B cell (primary cell): ENCODE measurements around the gene CYTL1. TPM values are rescaled to one million over a fixed set of nuclear protein-coding genes. Genes with fewer than 3 reads are reported as not detected.

ENCODE experiments used
- ATAC-seq: fragments of 200-7000 bp; cut with Tn5 transposase; one replicate; pipeline ENCODE4 v1.10.0; 2021; ENCODE audit warnings: low read depth, mild to moderate bottlenecking, moderate number of reproducible peaks, moderate library complexity
- CTCF ChIA-PET: fragments of 350-600 bp; sonication (Branson Sonifier 250); formaldehyde crosslinking; loops from one replicate; lab custom pipeline; 2021; ENCODE audit warnings: antibody characterized with exemption, inconsistent platforms; lab: Charles Lee
- POLR2A ChIA-PET: fragments of 350-600 bp; sonication (Branson Sonifier 250); formaldehyde crosslinking; loops from one replicate; lab custom pipeline; 2021; ENCODE audit warnings: antibody characterized with exemption; lab: Charles Lee
- DNase-seq: peaks from one replicate; pipeline ENCODE4 v3.0.0; 2013
- H2AFZ ChIP-seq: 2 replicates; pipeline ENCODE4 v1.6.1; 2012; ENCODE audit warnings: mild to moderate bottlenecking, low read depth, low read length; ENCODE audit not compliant: insufficient read depth, poor library complexity, severe bottlenecking
- H3K27ac ChIP-seq, 2 donors: 1 replicate in 1 of 2; 2 replicates in 1 of 2; pipeline ENCODE4 v1.5.1; 2012 to 2013; ENCODE audit warnings: low read length in 2 of 2, mild to moderate bottlenecking in 2 of 2, moderate library complexity in 1 of 2
- H3K27me3 ChIP-seq, 4 experiments: fragments of 200-600 bp in 1 of 4; sonication (generic) in 1 of 4; replicated peaks in 1 of 4; 1 replicate in 2 of 4; 2 replicates in 2 of 4; pipeline versions ENCODE4 v1.6.1 to v1.7.0; 2013 to 2016; ENCODE audit warnings: low read length in 3 of 4, mild to moderate bottlenecking in 2 of 4, mixed read lengths in 1 of 4, moderate library complexity in 1 of 4; ENCODE audit not compliant: insufficient read depth in 4 of 4, control insufficient read depth in 3 of 4; ENCODE audit errors: control extremely low read depth in 1 of 4
- H3K36me3 ChIP-seq, 2 experiments: replicated peaks in 1 of 2; 1 replicate in 1 of 2; 2 replicates in 1 of 2; pipeline versions ENCODE4 v1.6.1 to v1.7.1; 2013; ENCODE audit warnings: low read length in 1 of 2; ENCODE audit not compliant: insufficient read depth in 2 of 2, control insufficient read depth in 1 of 2; ENCODE audit errors: control extremely low read depth in 1 of 2, extremely low read depth in 1 of 2
- H3K4me1 ChIP-seq, 2 donors: fragments of 200-600 bp in 1 of 2; sonication (generic) in 1 of 2; 1 replicate in 1 of 2; 2 replicates in 1 of 2; pipeline versions ENCODE4 v1.5.1 to v1.6.1; 2013 to 2017; ENCODE audit warnings: low read length in 2 of 2; ENCODE audit not compliant: control insufficient read depth in 2 of 2, insufficient read depth in 2 of 2
- H3K4me2 ChIP-seq: replicated peaks from 2 replicates; pipeline ENCODE3; 2012; ENCODE audit warnings: mild to moderate bottlenecking, low read depth, low read length; ENCODE audit not compliant: poor library complexity, severe bottlenecking
- H3K4me3 ChIP-seq, 5 experiments: fragments of 200-600 bp in 1 of 5; sonication (generic) in 1 of 5; 1 replicate in 3 of 5; 2 replicates in 2 of 5; pipeline versions ENCODE4 v1.5.1 to v1.7.0; 2011 to 2016; ENCODE audit warnings: low read length in 4 of 5, mild to moderate bottlenecking in 4 of 5, low read depth in 2 of 5, control low read depth in 1 of 5, moderate library complexity in 1 of 5; ENCODE audit not compliant: insufficient read depth in 1 of 5; ENCODE audit errors: control extremely low read depth in 1 of 5, extremely low read depth in 1 of 5
- H3K79me2 ChIP-seq: fragments of 200-600 bp; sonication (generic); one replicate; pipeline ENCODE4 v1.6.0; 2016; ENCODE audit warnings: low read length; ENCODE audit not compliant: control insufficient read depth, insufficient read depth
- H3K9ac ChIP-seq: fragments of 200-600 bp; sonication (generic); 2 replicates; pipeline ENCODE4 v1.6.1; 2017; ENCODE audit warnings: mild to moderate bottlenecking, low read length, moderate library complexity
- H3K9me3 ChIP-seq, 3 donors: one replicate each; pipeline versions ENCODE4 v1.6.1 to v1.7.1; 2013; ENCODE audit warnings: low read length in 2 of 3; ENCODE audit not compliant: control insufficient read depth in 2 of 3, insufficient read depth in 1 of 3; ENCODE audit errors: control extremely low read depth in 1 of 3
- H4K20me1 ChIP-seq: 2 replicates; pipeline ENCODE4 v1.6.0; 2012; ENCODE audit warnings: mild to moderate bottlenecking, low read length; ENCODE audit not compliant: insufficient read depth, control insufficient read depth, poor library complexity, severe bottlenecking
- H3K27ac Mint-ChIP-seq: one replicate; pipeline ENCODE4 v1.8.0; 2021; ENCODE audit warnings: mixed read lengths
- H3K27me3 Mint-ChIP-seq: one replicate; pipeline ENCODE4 v1.8.0; 2021; ENCODE audit warnings: mixed read lengths
- H3K4me1 Mint-ChIP-seq: one replicate; pipeline ENCODE4 v1.8.0; 2021; ENCODE audit warnings: mixed read lengths
- H3K4me3 Mint-ChIP-seq: one replicate; pipeline ENCODE4 v1.8.0; 2021; ENCODE audit warnings: mixed read lengths
- H3K9me3 Mint-ChIP-seq: one replicate; pipeline ENCODE4 v1.8.0; 2022; ENCODE audit warnings: mixed read lengths; ENCODE audit not compliant: insufficient read depth
- CTCF ChIP-seq: fragments of 200-600 bp; IDR thresholded peaks from one replicate; pipeline ENCODE4 v1.8.0; 2022; ENCODE audit warnings: antibody characterized with exemption, mild to moderate bottlenecking
- EZH2 ChIP-seq: IDR thresholded peaks from 2 replicates; pipeline ENCODE4 v1.6.1; 2012; ENCODE audit warnings: borderline replicate concordance, low read depth, mild to moderate bottlenecking, moderate library complexity, low read length; ENCODE audit not compliant: insufficient read depth, poor library complexity, severe bottlenecking
- WGBS: methylation state at CpG from one replicate; pipeline ENCODE4 v1.1.5; 2013; ENCODE audit warnings: missing lambda C conversion rate; ENCODE audit not compliant: insufficient coverage; 5-methylcytosine and 5-hydroxymethylcytosine counted together
- intact Hi-C: fragments of 100-400 bp; cut with micrococcal nuclease; formaldehyde crosslinking; loops from one replicate; pipeline ENCODE4 v1.10.0; 2022
- polyA plus RNA-seq: library from polyadenylated mRNA; depleted of rRNA; stranded (reverse); fragments of >200 nt; gene quantifications from 2 replicates; pipeline ENCODE4 v1.2.3, GENCODE V29; 2012
- total RNA-seq, 2 donors: library from RNA; stranded (reverse); fragments of 120-200 nt in 1 of 2; gene quantifications; 1 replicate in 1 of 2; 2 replicates in 1 of 2; pipeline versions ENCODE4 v1.2.3 to v1.2.4, GENCODE V29; 2013 to 2022

CYTL1 gene
- total and polyA plus RNA-seq, 2 donors (not counting 1 experiment from before 2014, with no cell fraction given) = not detected

GRCh38 chr4:5028480-5028879 lies 9.2 kb upstream of the CYTL1 start:
- no peak overlapping the region for H3K4me3 Mint-ChIP-seq
- H3K27ac Mint-ChIP-seq = no peak overlapping the region
- ChIA-PET POLR2A (no interaction called here), CTCF (no interaction called here)
- Histone ChIP-seq H3K4me1 (peaks cover 0 to 4% of the 10 kb centered on the region in 2 donors), H4K20me1 (no peaks in the 10 kb centered on the region), H3K4me3 (no peak overlapping the region), H3K36me3 (no peaks in the 10 kb centered on the region), H3K4me2 (no peak overlapping the region), H2AFZ (no peak overlapping the region), H3K9me3 (peaks cover 0 to 7% (median 0%) of the 10 kb centered on the region in 3 donors), H3K9ac (no peak overlapping the region), H3K27ac (no peak overlapping the region), H3K79me2 (no peaks in the 10 kb centered on the region), H3K27me3 (no peaks in the 10 kb centered on the region)
- intact Hi-C loops = no loop called here
- ATAC-seq (no peak), DNase-seq (no peak)
- 77% methylated on average over 2 of the region's 2 CpGs for WGBS
- peaks cover 17% of the 10 kb centered on the region for H3K27me3 Mint-ChIP-seq
- H3K4me1 Mint-ChIP-seq = peaks cover 5% of the 10 kb centered on the region
- no peak for TF ChIP-seq EZH2
- TF ChIP-seq CTCF = no peak
- peaks cover 2% of the 10 kb centered on the region for H3K9me3 Mint-ChIP-seq

- Histone ChIP-seq H3K27me3 (no peaks in the 10 kb centered on the region), H3K9ac (no peak overlapping the region), H4K20me1 (no peaks in the 10 kb centered on the region), H2AFZ (no peak overlapping the region), H3K79me2 (no peaks in the 10 kb centered on the region), H3K4me2 (no peak overlapping the region), H3K36me3 (no peaks in the 10 kb centered on the region), H3K27ac (no peak overlapping the region), H3K4me1 (no peaks in the 10 kb centered on the region), H3K4me3 (no peak overlapping the region), H3K9me3 (peaks cover 0 to 12% (median 0%) of the 10 kb centered on the region in 3 donors)
- Mint-ChIP-seq H3K9me3 (peaks cover 5% of the 10 kb centered on the region), H3K4me3 (no peak overlapping the region), H3K27ac (no peak overlapping the region), H3K27me3 (peaks cover 17% of the 10 kb centered on the region), H3K4me1 (no peaks in the 10 kb centered on the region)
- intact Hi-C loops = no loop called here
- ATAC-seq = no peak
- ChIA-PET CTCF (no interaction called here), POLR2A (no interaction called here)
- no peak for DNase-seq
- TF ChIP-seq EZH2 (no peak), CTCF (no peak)
Observed at GRCh38 chr4:5027346-5027745, 8.1 kb upstream of the CYTL1 start.
